HL-60 (cell line): ENCODE results near the gene SLC16A4.

ENCODE experiments used
- DNase-seq, 2 experiments: peaks; one replicate each; pipeline ENCODE4 v3.0.0-alpha.2; 2010 to 2020; ENCODE audit warnings: low read depth in 1 of 2, low spot score in 1 of 2
- H3K27ac ChIP-seq: fragments of 250-450 bp; sonication (Bioruptor Pico); replicated peaks from 2 replicates; pipeline ENCODE4 v1.5.1; 2020; ENCODE audit warnings: mild to moderate bottlenecking, moderate library complexity
- H3K27me3 ChIP-seq: fragments of 250-450 bp; sonication (Bioruptor Pico); 2 replicates; pipeline ENCODE4 v1.5.1; 2021; ENCODE audit warnings: mild to moderate bottlenecking, moderate library complexity; ENCODE audit not compliant: insufficient read depth, poor library complexity, severe bottlenecking
- H3K4me3 ChIP-seq: replicated peaks from 2 replicates; pipeline ENCODE4 v1.5.1; 2011; ENCODE audit warnings: mild to moderate bottlenecking, control low read depth, low read length; ENCODE audit not compliant: insufficient read depth
- GABPA ChIP-seq: IDR thresholded peaks from 2 replicates; pipeline ENCODE4 v1.6.1; 2012; ENCODE audit warnings: low read depth
- POLR2AphosphoS5 ChIP-seq: IDR thresholded peaks from 2 replicates; pipeline ENCODE4 v1.6.1; 2012; ENCODE audit warnings: low read depth
- SPI1 ChIP-seq: IDR thresholded peaks from 2 replicates; pipeline ENCODE4 v1.6.1; 2012; ENCODE audit warnings: low read depth, mild to moderate bottlenecking, borderline replicate concordance
- TF ChIP-seq, protein P1 (sequence below): IDR thresholded peaks from one replicate; pipeline ENCODE4 v1.5.1; 2011; ENCODE audit warnings: low read length, control low read depth, inconsistent platforms; ENCODE audit not compliant: insufficient read depth
- TF ChIP-seq, protein P2 (sequence below): IDR thresholded peaks from 2 replicates; pipeline ENCODE4 v1.6.1; 2012; ENCODE audit warnings: low read depth; ENCODE audit not compliant: insufficient replicate concordance

SLC16A4 gene

GRCh38 chr1:110348050-110348449 is 42.8 kb downstream of the SLC16A4 start:
- no peak overlapping the region for H3K4me3 ChIP-seq
- no peak for DNase-seq
- TF ChIP-seq GABPA (no peak), POLR2AphosphoS5 (no peak), SPI1 (no peak)
- TF ChIP-seq, protein P1, sequence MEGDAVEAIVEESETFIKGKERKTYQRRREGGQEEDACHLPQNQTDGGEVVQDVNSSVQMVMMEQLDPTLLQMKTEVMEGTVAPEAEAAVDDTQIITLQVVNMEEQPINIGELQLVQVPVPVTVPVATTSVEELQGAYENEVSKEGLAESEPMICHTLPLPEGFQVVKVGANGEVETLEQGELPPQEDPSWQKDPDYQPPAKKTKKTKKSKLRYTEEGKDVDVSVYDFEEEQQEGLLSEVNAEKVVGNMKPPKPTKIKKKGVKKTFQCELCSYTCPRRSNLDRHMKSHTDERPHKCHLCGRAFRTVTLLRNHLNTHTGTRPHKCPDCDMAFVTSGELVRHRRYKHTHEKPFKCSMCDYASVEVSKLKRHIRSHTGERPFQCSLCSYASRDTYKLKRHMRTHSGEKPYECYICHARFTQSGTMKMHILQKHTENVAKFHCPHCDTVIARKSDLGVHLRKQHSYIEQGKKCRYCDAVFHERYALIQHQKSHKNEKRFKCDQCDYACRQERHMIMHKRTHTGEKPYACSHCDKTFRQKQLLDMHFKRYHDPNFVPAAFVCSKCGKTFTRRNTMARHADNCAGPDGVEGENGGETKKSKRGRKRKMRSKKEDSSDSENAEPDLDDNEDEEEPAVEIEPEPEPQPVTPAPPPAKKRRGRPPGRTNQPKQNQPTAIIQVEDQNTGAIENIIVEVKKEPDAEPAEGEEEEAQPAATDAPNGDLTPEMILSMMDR: no peak
- TF ChIP-seq, protein P2, sequence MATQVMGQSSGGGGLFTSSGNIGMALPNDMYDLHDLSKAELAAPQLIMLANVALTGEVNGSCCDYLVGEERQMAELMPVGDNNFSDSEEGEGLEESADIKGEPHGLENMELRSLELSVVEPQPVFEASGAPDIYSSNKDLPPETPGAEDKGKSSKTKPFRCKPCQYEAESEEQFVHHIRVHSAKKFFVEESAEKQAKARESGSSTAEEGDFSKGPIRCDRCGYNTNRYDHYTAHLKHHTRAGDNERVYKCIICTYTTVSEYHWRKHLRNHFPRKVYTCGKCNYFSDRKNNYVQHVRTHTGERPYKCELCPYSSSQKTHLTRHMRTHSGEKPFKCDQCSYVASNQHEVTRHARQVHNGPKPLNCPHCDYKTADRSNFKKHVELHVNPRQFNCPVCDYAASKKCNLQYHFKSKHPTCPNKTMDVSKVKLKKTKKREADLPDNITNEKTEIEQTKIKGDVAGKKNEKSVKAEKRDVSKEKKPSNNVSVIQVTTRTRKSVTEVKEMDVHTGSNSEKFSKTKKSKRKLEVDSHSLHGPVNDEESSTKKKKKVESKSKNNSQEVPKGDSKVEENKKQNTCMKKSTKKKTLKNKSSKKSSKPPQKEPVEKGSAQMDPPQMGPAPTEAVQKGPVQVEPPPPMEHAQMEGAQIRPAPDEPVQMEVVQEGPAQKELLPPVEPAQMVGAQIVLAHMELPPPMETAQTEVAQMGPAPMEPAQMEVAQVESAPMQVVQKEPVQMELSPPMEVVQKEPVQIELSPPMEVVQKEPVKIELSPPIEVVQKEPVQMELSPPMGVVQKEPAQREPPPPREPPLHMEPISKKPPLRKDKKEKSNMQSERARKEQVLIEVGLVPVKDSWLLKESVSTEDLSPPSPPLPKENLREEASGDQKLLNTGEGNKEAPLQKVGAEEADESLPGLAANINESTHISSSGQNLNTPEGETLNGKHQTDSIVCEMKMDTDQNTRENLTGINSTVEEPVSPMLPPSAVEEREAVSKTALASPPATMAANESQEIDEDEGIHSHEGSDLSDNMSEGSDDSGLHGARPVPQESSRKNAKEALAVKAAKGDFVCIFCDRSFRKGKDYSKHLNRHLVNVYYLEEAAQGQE: no peak
- H3K27me3 ChIP-seq: no peaks in the 10 kb centered on the region
- H3K27ac ChIP-seq: no peak overlapping the region; the same call in 1 of the 2 replicates

GRCh38 chr1:110347182-110347893 is 43.5 kb downstream of the SLC16A4 start:
- no peak overlapping the region for H3K4me3 ChIP-seq
- H3K27ac ChIP-seq: no peak overlapping the region
- no peaks in the 10 kb centered on the region for H3K27me3 ChIP-seq
- DNase-seq: no peak
- TF ChIP-seq GABPA (no peak), SPI1 (no peak), POLR2AphosphoS5 (no peak)
- TF ChIP-seq, protein P2: no peak
- TF ChIP-seq, protein P1: no peak

DNA sequence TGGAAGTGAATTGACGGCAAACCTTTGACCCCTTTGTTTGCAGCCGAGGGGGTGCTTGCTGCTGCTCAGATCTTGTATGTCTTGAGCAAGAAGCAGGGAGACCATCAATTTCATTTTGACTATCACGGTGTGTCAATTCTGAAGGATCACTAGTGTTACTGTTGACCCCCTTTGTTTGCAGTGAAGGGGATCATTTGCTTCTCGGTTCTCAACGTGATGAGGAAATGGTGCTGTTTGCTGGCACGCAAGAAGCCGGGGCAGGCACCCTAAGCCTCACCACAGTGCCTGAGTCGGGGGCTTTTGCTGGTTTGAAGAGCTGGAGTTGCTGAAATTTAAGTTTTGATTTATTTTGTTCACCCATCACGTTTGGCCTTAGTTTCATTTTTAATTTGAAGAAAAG is 44.1 kb downstream of the SLC16A4 start:
- H3K27me3 ChIP-seq: no peaks in the 10 kb centered on the region
- DNase-seq: no peak
- no peak for TF ChIP-seq GABPA
- TF ChIP-seq, protein P1: no peak
- TF ChIP-seq, protein P2: no peak
- no peak for TF ChIP-seq POLR2AphosphoS5
- TF ChIP-seq SPI1: no peak
- H3K27ac ChIP-seq: no peak overlapping the region
- H3K4me3 ChIP-seq: no peak overlapping the region
